Ascending aorta (tissue), 2 donors: ENCODE data around the gene GALNT18. TPM values are rescaled to one million over a fixed set of nuclear protein-coding genes. Genes with fewer than 3 reads are reported as not detected.

Experiments
- DNase-seq, 2 donors: peaks; one replicate each; pipeline ENCODE4 v3.0.0-alpha.2; 2019; ENCODE audit warnings: low spot score in 2 of 2
- H3K27ac ChIP-seq, 2 donors: fragments of 200-600 bp; sonication (generic); one replicate each; pipeline ENCODE4 v1.5.1; 2016 to 2017; ENCODE audit warnings: mild to moderate bottlenecking in 1 of 2
- H3K27me3 ChIP-seq: fragments of 200-600 bp; sonication (generic); one replicate; pipeline ENCODE4 v1.5.1; 2017
- H3K36me3 ChIP-seq, 2 donors: fragments of 200-600 bp; sonication (generic); one replicate each; pipeline ENCODE4 v1.5.1; 2016
- H3K4me1 ChIP-seq, 2 donors: fragments of 200-600 bp; sonication (generic); one replicate each; pipeline ENCODE4 v1.5.1; 2016 to 2017; ENCODE audit warnings: mild to moderate bottlenecking in 1 of 2
- H3K4me3 ChIP-seq, 2 donors: fragments of 200-600 bp; sonication (generic); one replicate each; pipeline ENCODE4 v1.5.1; 2016 to 2017; ENCODE audit warnings: mild to moderate bottlenecking in 1 of 2
- H3K9me3 ChIP-seq, 2 donors: fragments of 200-600 bp; sonication (generic); one replicate each; pipeline ENCODE4 v1.5.1; 2016
- CTCF ChIP-seq, 3 experiments: fragments of 200-600 bp in 2 of 3; fragments of 450-650 bp in 1 of 3; sonication (generic) in 2 of 3; IDR thresholded peaks; one replicate each; pipeline ENCODE4 v1.5.1; 2016 to 2019; ENCODE audit warnings: antibody characterized with exemption in 3 of 3, mild to moderate bottlenecking in 1 of 3, moderate library complexity in 1 of 3
- intact Hi-C: fragments of 100-400 bp; cut with DNase I; formaldehyde crosslinking; loops from one replicate; pipeline ENCODE4 v1.15.1; 2023
- total RNA-seq: library from RNA; depleted of rRNA; stranded (reverse); fragments of >200 nt; gene quantifications from one replicate; pipeline ENCODE4 v1.1.0, GENCODE V29; 2016

GALNT18 gene
- total RNA-seq, 1 donor from 2014 or later: 53.5 TPM

- Histone ChIP-seq H3K9me3 (no peaks in the 10 kb centered on the region), H3K4me3 (no peak overlapping the region), H3K36me3 (no peaks in the 10 kb centered on the region), H3K27me3 (no peaks in the 10 kb centered on the region), H3K27ac (no peak overlapping the region), H3K4me1 (peaks cover 5 to 20% of the 10 kb centered on the region in 2 donors)
- no peak for TF ChIP-seq CTCF (IDR thresholded peaks at IDR 0.05)
- DNase-seq: no peak
- intact Hi-C loops: no loop called here
Measured at GRCh38 chr11:11400121-11400520, 221.7 kb downstream of the GALNT18 start.

- Histone ChIP-seq H3K27me3 (no peaks in the 10 kb centered on the region), H3K36me3 (no peaks in the 10 kb centered on the region), H3K9me3 (no peaks in the 10 kb centered on the region), H3K27ac (no peak overlapping the region), H3K4me3 (no peak overlapping the region), H3K4me1 (peaks cover 0 to 4% of the 10 kb centered on the region in 2 donors)
- TF ChIP-seq CTCF (IDR thresholded peaks at IDR 0.05): no peak
- DNase-seq: no peak
- intact Hi-C loops: no loop called here
Measured at GRCh38 chr11:11397781-11398180, 224.0 kb downstream of the GALNT18 start.

- Histone ChIP-seq H3K27ac (peak overlapping the region in 1 of 2 donors; percentile 27), H3K36me3 (no peaks in the 10 kb centered on the region), H3K9me3 (no peaks in the 10 kb centered on the region), H3K27me3 (no peaks in the 10 kb centered on the region), H3K4me3 (no peak overlapping the region), H3K4me1 (peaks cover 0 to 8% of the 10 kb centered on the region in 2 donors)
- intact Hi-C loops: no loop called here
- DNase-seq: no peak
- no peak for TF ChIP-seq CTCF (IDR thresholded peaks at IDR 0.05)
Measured at GRCh38 chr11:11397036-11397415, 224.8 kb downstream of the GALNT18 start.

- peak overlapping the region; percentile 28 to 50 for H3K27ac ChIP-seq
- TF ChIP-seq CTCF (IDR thresholded peaks at IDR 0.05): no peak
- peaks cover 0 to 12% of the 10 kb centered on the region in 2 donors for H3K4me1 ChIP-seq
- H3K9me3 ChIP-seq: no peaks in the 10 kb centered on the region
- peak in 1 of 2 donors; percentile 74 for DNase-seq
- H3K36me3 ChIP-seq: no peaks in the 10 kb centered on the region
- intact Hi-C loops: no loop called here
- H3K27me3 ChIP-seq: no peaks in the 10 kb centered on the region
- H3K4me3 ChIP-seq: peak overlapping the region in 1 of 2 donors; percentile 26
Measured at GRCh38 chr11:11396301-11397035, 225.3 kb downstream of the GALNT18 start.

GRCh38 chr11:11395126-11395525 is 226.7 kb downstream of the GALNT18 start:
- DNase-seq: no peak
- H3K4me1 ChIP-seq: peaks cover 0 to 14% of the 10 kb centered on the region in 2 donors
- H3K4me3 ChIP-seq: no peak overlapping the region
- H3K27ac ChIP-seq: no peak overlapping the region
- TF ChIP-seq CTCF (IDR thresholded peaks at IDR 0.05): no peak
- H3K9me3 ChIP-seq: no peaks in the 10 kb centered on the region
- H3K27me3 ChIP-seq: no peaks in the 10 kb centered on the region
- no peaks in the 10 kb centered on the region for H3K36me3 ChIP-seq
- intact Hi-C loops: no loop called here
